Measurements from ENCODE around the gene UBASH3B.

GRCh38 chr11:122634501-122634900 is 21.0 kb upstream of the UBASH3B start:
- TF ChIP-seq CTCF (IDR thresholded peaks at IDR 0.05) (no peak), POLR2A (IDR thresholded peaks at IDR 0.05) (no peak), POLR2AphosphoS5 (IDR thresholded peaks at IDR 0.05) (no peak)

Measured in suprapubic skin (tissue), 4 donors.